Subcutaneous adipose tissue (tissue), 4 donors: ENCODE data around the gene AP1M2. TPM values are rescaled to one million over a fixed set of nuclear protein-coding genes. Genes with fewer than 3 reads are reported as not detected.

ENCODE experiments used
- CTCF ChIP-seq: fragments of 450-650 bp; IDR thresholded peaks from one replicate; pipeline ENCODE4 v1.5.1; 2016; ENCODE audit warnings: low read depth, mild to moderate bottlenecking, control low read depth, antibody characterized with exemption, moderate library complexity
- total RNA-seq, 4 donors: library from RNA; depleted of rRNA; stranded (reverse); fragments of >200 nt; gene quantifications; one replicate each; pipeline ENCODE4 v1.1.0, GENCODE V29; 2016

Gene AP1M2
- total RNA-seq, 4 donors from 2014 or later = 0.51 TPM; not detected in 3

GRCh38 chr19:10593820-10594637, 6.9 kb upstream of the AP1M2 start:
- no peak for TF ChIP-seq CTCF

GRCh38 chr19:10593148-10593547, 6.0 kb upstream of the AP1M2 start:
- no peak for TF ChIP-seq CTCF

GRCh38 chr19:10587839-10588150, 683 bp upstream of the AP1M2 start:
- TF ChIP-seq CTCF = no peak

GRCh38 chr19:10586396-10586795, 716 bp downstream of the AP1M2 start:
- TF ChIP-seq CTCF = no peak

- TF ChIP-seq CTCF = no peak
These were observed 3.9 kb downstream of the AP1M2 start for GRCh38 chr19:10583036-10583776.

GRCh38 chr19:10582091-10582490, 5.0 kb downstream of the AP1M2 start:
- no peak for TF ChIP-seq CTCF

GRCh38 chr19:10580979-10581631, 6.0 kb downstream of the AP1M2 start:
- no peak for TF ChIP-seq CTCF
